GM19099 (cell line): ENCODE data around the gene PCSK2.

ENCODE experiments used
- POLR2A ChIP-seq: IDR thresholded peaks from 3 replicates; pipeline ENCODE4 v1.6.1; 2011; ENCODE audit warnings: low read depth; ENCODE audit not compliant: insufficient read length; ENCODE audit errors: extremely low read depth

Gene PCSK2

GRCh38 chr20:17438436-17439039 is 211.7 kb downstream of the PCSK2 start:
- no peak for TF ChIP-seq POLR2A

DNA sequence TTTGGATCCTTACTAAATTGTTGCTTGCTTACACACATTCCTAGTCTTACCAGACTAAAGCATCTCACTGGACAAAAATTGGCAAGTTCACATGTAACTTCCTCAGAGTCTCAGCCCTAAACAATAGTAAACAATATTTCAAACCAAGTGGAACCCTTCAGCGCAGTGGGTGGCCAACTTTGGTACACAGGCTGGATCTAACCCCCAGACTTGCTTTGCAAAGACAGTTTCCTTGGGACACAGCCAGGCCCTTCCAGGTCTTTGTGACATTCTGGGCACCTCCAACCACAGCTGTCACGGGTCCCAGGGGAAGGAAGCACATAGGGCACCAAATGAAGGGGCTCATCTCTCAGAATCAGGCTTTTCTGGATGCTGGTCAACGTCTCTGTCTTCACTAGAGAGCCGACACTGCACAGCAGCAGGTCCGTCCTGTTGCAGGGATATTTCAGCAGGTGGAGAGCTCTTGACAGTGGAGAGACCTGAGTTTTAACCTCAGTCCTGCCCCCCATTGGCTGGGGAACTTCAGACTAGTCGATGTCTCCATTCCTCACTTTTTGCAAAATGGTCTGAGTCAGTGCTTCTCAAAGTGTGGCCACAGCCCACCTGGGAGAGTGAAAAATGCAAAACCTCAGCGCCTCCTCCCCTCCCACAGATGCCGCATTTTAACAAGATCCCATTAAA is 212.9 kb downstream of the PCSK2 start:
- no peak for TF ChIP-seq POLR2A

DNA sequence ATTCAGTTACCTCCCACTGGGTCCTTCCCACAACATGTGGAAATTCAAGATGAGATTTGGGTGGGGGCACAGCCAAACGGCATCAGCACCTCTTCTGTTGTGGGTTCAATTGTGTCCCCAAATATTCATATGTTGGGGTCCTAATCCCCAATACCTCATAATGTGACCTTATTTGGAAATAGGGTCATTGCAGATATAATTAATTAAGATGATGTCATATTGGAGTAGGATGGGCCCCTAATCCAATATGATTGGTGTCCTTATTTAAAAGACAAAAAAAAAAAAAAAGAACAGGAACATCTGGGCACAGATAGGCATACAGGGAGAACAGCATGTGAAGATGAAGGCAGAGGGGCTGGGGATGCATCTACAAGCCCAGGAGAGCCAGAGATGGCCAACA is 214.9 kb downstream of the PCSK2 start:
- TF ChIP-seq POLR2A = no peak

DNA sequence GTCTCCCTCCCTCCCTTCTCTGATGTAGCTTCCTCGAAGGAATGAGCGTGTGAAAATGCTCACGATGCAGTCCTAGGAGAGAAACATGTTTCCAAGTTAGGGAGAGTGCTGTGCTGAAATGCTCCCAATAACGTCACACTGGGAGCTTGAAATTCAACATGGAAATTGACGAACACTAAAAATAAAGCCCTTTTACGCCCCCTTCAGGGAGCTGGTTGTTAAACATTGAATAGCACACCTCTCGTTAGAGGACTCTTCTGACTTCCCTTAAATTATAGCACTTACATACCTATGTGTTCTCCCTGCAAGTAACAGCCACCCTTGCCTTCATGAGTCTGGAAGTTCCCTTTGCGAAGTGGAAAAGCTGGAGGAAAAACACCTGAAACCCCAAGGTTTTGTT is 215.7 kb downstream of the PCSK2 start:
- no peak for TF ChIP-seq POLR2A

DNA sequence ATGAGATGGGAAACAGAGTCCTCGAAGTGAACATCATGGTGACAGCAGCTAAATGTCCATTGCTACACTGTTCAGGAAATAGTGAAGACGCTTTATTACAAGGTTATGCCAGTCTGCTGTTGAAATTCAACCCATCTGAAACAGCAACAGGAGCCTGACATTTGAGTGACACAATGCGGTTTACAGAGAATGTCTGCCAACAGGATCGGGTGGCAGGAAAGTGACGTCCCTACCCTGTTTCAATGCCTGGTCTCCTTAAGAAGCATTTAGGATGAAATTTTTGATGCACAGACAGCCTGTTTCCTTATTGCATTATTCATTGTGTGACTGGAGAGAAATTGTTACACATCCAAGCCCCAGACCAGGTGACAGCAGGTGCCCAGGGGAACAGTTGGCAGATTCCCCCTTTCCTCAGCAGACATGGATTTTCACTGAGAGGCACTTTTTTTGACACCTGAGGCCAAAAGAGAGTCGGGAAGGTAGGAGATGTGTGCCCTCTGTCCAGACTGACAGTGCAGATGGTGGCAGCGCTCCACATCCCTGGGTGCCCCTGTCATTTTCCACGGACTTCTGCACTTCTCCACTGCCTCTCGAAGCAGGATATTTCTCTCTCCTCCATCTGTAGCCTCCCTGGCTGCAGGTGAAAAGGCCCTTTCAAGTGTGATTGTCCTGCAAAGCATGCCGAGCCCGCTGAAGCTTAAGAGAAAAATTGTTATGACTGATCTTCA is 216.5 kb downstream of the PCSK2 start:
- TF ChIP-seq POLR2A = no peak

DNA sequence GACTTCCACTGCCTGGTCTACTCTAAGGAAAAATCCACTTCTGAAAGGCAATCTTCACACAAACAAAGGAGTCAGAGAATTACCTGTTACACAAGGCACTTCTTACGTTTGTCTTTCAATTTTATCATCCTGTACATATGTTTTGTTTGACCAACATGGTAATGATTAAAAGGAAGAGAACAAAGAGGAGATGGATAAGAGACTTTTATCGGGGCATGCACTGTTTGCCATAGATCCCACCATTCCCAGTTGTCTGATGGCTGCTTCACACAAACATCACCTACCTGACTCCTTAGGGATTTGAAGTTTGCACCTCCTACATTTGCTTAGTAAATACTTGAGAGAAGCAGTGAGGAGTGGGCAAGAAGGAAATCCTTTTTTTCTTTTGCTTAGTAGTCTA is 217.3 kb downstream of the PCSK2 start:
- TF ChIP-seq POLR2A = no peak

GRCh38 chr20:17445543-17445942 is 218.7 kb downstream of the PCSK2 start:
- no peak for TF ChIP-seq POLR2A

GRCh38 chr20:17446171-17446570 is 219.3 kb downstream of the PCSK2 start:
- TF ChIP-seq POLR2A = no peak

GRCh38 chr20:17448071-17448470 is 221.2 kb downstream of the PCSK2 start:
- no peak for TF ChIP-seq POLR2A

GRCh38 chr20:17449031-17449430 is 222.2 kb downstream of the PCSK2 start:
- TF ChIP-seq POLR2A = no peak

GRCh38 chr20:17452441-17452840 is 225.6 kb downstream of the PCSK2 start:
- no peak for TF ChIP-seq POLR2A

GRCh38 chr20:17453592-17453991 is 226.8 kb downstream of the PCSK2 start:
- TF ChIP-seq POLR2A = no peak

DNA sequence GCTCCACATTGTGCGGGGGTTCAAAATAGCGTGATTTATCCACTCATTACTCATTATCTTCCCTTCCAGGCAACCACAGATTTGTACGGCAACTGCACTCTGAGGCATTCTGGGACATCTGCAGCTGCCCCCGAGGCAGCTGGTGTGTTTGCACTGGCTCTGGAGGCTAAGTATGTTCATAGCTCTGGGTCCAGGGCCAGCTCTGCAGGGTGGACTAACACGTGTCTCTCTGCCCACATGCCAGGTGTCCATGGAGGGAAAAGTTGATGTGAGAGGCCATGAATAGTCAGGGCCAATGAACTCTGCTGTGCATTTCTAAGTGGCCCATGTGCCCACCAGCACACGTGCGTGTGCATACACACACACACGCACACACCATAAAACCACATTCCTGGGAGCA is 229.4 kb downstream of the PCSK2 start:
- TF ChIP-seq POLR2A = no peak

GRCh38 chr20:17457079-17457478 is 230.2 kb downstream of the PCSK2 start:
- no peak for TF ChIP-seq POLR2A

DNA sequence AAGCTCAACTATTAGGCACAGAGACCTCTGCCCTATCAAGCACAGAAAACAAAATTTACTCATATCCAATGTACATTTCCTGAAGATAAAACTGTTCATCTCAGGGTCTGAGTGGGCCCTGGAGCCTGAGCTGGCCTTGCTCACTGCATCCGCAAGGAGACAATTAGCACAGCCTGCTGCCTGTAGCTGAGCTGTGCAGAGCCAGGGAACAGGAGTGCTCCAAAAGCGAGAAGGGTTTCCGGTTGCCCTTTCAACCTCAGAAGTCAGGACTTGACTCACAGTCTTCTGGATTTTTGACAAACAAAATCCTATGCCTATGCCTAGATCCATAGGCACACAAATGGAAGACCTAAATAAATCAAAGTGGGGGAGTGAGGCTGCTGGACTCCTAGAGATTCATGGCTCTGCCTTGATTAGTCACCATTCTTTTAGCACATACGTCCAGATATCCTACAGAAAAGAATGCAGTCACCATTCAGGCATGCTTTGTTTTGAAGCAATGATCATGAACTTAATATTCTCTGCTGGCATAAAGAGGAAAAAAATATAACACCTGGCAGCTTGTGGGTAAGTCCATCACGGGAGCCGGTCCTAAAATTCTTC is 230.8 kb downstream of the PCSK2 start:
- no peak for TF ChIP-seq POLR2A

DNA sequence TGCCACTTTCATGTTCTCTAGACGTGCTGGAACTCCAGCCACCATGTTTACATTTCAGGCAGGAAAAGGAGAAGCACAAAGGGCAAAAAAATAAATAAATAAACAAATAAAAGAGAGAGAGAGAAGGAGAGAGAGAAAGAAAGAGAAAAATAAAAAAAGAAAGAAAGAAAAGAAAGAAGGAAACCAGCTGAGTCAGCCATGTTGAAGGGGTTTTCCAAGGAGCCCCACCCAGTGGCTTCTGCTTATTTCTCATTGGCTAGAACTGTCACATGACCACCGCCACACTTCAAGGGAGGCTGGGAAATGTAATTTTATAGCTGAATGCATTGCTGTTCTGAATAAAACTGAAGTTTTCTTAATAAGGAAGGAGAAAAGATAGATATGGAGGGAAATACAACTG is 233.3 kb downstream of the PCSK2 start:
- TF ChIP-seq POLR2A = no peak
